Stimulated activated CD8-positive, alpha-beta memory T cell treated with anti-CD3 and anti-CD28 coated beads, Interleukin-7, amount 100 ng/mL, for 1 hour (primary cell): ENCODE results near the gene ACSM2B.
"Not testable (repeated sequence)": the region's sequence is repeated elsewhere in the genome, so short reads cannot be mapped to it uniquely, and the experiment has no call there.

Experiments used
- DNase-seq, 2 donors: peaks; one replicate each; pipeline ENCODE4 v3.0.0-alpha.2; 2020; ENCODE audit warnings: low read depth in 2 of 2

The ACSM2B gene

DNA sequence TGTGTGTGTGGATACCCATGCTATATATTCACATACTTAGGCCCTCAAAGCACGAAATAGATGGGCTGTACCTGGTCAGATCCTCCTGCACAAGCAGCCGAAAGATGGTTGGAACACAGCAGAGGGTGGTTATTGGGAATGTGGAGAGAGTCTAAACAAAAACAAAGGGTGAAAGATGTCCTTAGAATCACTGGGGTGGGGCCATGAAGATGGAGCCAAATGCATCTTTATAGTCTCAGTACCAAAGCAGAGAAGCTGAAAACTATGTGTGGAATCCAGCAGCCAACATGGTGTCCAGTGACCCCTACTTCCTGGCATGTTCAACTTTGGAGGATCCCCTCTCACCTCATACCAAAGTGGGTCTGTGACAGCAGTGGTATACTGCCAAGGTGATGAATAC, 19.5 kb upstream of the ACSM2B start:
- DNase-seq = not testable (repeated sequence)

DNA sequence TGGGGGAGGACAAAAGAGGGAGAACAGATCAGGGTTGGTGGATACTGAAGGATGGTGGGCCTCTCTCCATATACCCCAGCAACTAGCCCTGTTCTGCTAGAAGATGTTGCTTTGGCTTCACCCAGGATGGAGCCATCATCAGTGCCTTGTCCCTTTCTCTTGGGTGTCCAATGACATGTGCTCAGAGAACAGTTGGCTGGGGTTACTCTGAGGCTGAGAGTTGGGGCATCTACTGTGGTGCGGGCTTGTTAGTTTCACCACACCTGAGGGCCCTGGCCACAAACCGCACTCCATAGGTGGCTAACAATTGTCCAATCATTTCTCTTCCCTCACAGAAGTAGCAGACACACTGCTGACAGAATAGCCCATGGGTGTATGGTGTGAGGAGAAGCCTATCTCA, 18.9 kb upstream of the ACSM2B start:
- not testable (repeated sequence) for DNase-seq

DNA sequence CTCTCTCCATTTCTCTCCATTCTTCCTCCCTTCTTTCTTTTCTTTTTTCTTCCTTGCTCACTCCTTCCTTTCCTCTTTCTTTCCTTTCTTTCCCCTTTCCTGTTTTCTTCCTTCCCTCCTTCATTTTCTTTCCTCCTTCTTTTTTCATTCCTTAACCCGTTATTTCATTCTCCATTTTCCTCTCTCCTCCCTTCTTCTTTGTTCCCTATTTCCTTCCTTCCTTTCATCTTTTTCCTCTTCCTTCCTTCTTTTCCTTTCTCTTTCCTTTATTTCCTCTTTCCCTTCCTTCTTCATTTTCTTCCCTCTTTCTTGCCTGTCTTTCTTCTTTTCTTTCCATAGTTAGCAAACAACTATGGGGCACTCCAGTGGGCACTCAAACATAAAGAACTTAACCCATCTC, 16.6 kb upstream of the ACSM2B start:
- not testable (repeated sequence) for DNase-seq

DNA sequence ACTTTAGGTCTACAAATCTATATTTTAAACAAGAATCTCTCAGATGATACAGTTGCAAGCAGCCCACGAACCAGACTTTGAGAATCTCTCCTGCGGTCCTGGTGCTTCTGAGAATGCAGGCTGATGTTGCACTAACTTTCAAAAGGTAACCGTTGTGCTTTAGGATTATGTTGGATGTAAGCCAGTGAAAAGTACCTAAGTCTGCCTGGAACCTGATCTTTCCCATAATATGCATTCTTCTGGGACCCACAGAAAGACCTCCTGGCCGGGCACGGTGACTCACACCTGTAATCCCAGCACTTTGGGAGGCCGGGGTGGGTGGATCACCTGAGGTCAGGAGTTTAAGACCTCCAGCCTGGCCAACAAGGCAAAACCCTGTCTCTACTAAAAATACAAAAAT, 13.3 kb upstream of the ACSM2B start:
- DNase-seq = not testable (repeated sequence)

DNA sequence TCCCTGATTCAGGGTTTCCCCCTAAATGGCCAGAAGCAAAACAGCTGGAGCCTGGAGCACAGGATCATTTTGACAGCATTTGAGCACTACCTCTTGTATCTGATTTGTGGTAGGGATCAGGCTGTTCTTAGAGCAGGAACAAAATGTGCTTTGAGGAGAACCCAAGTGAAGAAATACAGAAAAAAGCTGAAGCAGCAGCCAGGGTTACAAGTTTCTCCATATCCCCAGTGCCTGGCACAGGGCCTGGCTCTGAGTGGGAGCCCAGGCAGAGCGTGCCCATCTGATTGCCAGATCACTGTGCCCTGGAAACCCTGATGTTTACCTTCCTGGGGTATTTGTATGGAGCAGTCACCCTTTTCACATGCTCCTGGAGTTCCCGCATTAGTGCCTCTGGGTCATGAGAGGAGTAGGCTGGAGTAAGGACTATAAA, 11.5 kb upstream of the ACSM2B start:
- not testable (repeated sequence) for DNase-seq

DNA sequence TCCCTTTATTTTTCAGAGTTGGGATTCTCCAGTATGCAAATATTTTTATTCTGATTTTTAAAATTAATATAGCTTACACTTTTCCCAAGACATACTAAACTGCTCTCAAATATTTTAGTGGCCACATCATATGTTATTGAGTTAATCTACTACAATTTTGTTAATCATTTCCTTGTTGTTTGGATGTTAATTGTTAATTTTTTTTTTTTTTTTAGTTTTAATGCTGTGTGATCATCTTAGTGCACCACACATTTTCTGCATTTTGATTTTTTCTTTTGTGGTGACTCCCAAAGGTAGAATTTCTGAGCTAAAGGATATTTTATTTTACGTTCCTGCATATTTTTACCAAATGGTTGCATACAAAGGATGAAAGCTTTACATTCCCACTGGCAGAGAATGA, 10.5 kb upstream of the ACSM2B start:
- DNase-seq = not testable (repeated sequence)

DNA sequence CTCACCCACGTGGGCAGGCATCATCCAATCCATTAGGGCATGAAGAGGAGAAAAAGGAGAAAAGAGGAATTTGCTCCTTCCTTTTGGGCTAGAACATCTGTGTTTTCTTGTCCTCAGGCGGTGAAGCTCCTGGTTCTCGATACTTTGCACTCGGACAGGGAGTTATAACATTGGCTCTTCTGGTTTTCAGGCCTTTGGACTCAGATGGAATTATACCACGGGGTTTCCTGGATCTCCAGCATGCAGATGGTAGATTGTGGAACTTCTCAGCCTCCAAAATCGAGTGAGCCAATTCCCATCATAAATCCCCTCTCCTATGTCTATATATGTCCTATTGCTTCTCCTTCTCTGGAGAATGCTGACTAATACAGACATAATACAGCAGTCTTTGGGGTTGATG, 9.9 kb upstream of the ACSM2B start:
- not testable (repeated sequence) for DNase-seq

DNA sequence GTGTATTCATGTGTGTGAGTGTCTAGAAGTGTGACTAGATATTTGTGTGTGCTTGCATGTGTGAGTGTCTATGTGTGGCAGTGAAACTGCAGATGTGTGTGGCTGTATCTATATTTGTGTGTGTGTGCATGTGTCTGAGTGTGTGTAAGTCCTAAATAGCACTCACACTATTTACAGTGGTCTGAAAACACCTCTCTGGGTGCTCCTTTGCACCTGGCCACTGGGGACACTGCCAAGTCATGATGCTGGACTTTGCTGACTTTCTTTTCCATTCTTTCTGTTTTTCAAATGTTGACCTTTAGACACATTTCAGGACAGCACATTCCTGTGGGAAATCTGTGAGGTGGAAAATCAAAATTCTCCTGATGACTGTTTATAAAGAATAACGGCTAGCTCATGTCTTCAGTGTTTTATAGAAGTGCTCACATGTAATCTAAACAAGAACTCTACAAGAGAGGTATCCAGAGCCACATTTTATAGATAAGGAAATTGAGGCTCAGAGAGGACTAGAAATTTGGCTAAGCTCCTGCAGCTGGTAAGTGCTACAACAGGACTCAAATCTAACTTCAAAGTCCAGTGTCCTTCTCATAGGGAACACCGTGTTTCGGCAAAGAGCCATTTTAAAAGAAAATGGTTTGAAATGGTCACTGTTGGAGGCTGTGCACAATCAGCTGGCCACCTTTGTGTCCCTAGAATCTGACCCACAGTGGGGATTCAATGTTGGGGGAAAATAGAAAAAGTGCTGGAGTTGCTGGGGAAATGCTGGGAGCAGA, 4.5 kb upstream of the ACSM2B start:
- DNase-seq = not testable (repeated sequence)

DNA sequence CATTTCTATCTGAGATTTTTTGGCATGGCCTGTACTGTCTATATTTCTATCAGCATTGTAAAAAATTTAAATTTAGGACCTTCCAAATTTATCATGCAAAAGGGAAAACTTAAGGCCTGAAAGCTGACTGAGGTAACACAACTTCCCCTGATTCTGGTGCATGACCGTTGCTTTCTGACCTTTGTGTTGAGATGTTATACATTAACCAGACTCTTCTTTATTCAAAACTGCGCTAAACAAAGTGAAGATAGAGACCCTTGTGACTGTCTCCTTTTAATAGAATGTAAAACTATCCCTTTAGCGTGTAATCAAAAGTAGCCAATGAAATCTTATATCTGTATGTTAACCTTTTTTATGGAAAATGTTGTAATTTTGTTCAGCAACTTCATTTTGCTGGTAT, 1.9 kb upstream of the ACSM2B start:
- DNase-seq = not testable (repeated sequence)

DNA sequence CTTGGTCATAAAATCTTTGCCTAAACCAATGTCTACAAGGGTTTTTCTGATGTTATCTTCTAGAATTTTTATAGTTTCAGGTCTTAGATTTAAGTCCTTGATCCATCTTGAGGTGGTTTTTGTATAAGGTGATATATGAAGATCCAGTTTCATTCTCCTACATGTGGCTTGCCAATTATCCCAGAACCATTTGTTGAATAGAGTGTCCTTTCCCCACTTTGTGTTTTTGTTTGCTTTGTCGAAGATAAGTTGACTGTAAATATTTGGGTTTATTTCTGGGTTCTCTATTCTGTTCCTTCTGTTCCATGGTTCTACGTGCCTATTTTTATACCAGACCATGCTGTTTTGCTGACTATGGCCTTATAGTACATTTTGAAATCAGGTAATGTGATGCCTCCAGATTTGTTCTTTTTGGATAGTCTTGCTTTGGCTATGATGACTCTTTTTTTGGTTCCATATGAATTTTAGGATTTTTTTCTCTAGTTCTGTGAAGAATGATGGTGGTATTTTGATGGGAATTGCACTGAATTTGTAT, 7.0 kb downstream of the ACSM2B start:
- DNase-seq = not testable (repeated sequence)

DNA sequence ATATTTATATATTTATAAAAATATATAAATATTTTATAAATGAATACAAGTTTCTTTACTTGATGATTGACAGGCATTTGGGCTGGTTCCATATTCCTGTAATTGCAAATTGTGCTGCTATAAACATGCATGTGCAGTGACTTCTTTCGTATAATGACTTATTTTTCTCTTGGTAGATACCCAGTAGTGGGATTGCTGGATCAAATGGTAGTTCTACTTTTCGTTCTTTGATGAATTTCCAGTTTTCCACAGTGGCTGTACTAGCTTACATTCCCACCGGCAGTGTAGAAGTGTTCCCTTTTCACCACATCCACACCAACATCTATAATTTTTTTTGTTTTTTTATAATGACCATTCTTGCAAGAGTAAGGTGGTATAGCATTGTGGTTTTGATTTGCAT, 7.8 kb downstream of the ACSM2B start:
- no peak for DNase-seq

DNA sequence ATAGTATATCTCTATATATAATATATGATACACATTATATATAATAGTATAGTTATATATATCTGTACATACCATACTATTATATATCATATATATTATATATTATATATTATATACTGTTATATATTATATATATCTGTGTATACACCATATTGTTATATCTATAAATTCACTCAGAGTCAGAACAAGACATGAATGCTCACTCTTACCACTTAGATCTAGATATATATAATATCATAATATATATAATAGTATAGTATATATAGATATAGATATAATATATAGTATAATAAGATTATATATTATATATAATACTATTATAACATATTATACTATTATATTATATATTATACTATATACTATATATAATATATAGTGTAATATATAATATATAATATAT, 9.3 kb downstream of the ACSM2B start:
- DNase-seq = no peak

DNA sequence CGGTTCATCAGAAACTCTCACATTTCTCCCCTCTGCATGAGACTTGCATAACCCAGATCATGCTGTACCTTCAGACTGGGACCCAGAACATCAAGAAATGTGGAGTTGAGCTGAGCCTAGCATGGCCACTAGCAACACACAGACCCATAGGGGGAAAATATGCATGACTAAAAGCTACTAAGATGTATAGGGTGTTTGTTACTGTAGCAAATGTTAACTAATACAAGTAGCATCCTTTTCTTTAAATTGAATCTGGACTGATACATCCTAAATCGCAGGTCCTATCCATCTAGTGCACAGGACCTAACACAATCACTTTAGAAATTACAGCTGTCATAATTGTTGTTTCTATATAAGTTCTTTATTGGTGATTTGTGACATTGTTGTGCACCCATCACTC, 10.8 kb downstream of the ACSM2B start:
- not testable (repeated sequence) for DNase-seq

DNA sequence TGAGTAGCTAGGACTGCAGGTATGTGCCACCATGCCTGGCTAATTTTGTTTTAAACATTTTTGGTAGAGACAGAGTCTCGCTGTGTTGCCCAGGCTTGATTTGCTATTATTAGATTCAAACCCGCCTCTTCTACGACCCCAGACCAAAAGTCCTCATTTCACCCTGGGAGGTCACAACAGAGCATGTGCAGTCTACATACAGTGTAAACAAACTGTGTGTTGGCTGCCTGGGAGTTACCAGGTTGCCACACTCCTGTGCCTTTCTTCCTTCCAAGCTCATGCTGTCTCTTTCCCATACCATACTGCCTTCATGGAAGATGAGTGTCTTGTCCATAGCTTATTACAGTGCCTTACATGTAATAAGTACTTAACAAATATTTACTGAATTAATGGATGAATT, 11.9 kb downstream of the ACSM2B start:
- not testable (repeated sequence) for DNase-seq

DNA sequence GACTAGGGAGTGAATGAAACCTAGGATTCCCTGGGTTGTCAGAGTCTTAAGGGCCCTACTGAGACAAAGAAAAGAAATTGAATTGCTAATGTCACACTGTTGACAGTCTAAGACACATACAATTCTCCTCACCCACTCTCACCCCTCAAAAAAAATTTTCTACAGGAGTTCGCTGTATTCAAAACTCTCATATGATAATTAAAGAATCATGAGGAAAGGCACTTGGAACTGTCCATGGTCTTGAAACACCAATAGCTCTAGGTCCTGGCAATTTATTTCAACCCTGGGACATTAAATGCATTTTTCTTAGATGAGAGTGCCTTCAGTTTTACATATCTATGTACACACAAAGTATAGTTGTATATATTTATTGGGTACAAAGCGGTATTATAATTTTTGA, 20.5 kb downstream of the ACSM2B start:
- DNase-seq = not testable (repeated sequence)

DNA sequence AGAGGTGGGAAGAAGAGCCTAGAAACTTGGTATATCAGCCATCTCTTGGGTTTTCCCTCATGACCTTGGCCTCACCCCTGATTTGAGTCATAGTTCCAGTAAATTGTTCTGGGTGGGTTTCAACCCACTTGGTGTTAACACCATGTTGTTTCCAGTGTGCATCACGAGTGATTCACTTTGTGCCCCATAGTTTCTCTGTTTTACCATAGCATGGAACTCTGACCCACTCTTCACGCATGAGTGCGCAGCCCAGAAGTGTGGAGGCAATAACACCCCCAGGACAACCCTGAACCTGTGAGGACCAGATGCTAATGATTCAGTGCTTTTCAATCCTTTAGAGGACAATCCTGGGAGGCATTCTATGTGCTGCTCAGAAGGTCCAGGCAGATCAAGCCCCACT, 21.5 kb downstream of the ACSM2B start:
- not testable (repeated sequence) for DNase-seq

DNA sequence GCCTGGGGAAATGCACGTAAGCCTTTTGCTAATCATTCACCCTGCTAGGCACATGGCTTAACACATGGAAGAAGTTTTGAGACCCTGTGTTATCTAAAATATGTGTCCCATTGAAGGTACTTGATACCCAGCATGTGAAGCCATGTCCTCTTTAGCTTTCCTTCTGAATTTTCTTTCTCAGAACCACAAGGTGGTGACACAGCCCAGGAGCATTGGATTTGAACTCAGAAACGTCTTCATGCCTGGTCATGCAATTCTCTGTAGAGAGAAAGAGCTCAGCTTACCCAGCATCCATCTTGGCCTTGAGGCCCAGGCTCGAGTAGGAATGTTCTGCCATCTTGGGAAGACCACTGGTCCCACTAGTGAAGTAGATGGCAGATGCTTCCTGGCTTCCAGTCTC, 22.7 kb downstream of the ACSM2B start:
- not testable (repeated sequence) for DNase-seq

DNA sequence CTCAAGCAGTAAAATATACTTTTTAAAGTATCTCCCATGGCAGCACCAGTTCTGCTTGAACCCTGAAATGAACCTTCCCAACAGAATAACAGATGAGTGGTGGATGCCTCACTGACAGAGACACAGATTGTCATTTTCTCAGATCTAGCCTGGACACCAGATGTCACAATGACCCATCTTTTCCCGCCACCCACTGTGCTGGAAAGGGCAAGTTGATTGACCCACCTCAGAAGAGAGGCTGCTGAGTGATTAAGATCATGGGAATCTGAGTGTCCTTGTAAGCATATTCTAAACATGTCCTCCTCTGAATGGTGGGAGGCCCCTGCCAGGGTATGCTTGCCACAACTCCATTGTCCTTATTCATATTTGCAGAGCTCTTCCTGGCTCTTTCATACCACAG, 29.2 kb downstream of the ACSM2B start:
- not testable (repeated sequence) for DNase-seq

DNA sequence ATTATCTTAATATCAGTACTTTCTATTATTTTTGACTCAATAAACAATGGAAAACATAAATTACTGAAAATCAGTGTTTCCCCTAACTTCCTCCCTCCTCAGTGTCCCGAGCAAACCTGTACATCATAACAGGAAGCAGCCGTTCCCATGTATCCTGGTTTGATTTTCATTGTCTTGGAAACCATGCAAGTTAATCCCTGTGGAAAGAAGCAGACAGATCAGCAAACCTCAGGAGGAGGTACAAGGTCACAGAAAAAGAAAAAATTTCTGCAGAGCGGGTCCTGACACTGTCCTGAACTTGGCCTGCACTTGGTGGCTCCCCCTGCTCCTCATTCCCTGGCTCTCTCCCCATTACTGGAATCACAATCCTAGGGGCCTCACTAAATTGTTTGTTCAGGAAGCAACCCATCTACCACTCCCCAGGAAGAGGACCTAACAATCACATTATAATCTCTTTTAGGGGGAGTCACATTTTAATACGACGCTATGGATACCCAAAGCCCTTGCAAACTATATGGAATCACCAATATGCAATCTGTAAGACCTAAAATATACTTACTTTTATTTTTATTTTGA, 29.8 kb downstream of the ACSM2B start:
- DNase-seq = not testable (repeated sequence)

DNA sequence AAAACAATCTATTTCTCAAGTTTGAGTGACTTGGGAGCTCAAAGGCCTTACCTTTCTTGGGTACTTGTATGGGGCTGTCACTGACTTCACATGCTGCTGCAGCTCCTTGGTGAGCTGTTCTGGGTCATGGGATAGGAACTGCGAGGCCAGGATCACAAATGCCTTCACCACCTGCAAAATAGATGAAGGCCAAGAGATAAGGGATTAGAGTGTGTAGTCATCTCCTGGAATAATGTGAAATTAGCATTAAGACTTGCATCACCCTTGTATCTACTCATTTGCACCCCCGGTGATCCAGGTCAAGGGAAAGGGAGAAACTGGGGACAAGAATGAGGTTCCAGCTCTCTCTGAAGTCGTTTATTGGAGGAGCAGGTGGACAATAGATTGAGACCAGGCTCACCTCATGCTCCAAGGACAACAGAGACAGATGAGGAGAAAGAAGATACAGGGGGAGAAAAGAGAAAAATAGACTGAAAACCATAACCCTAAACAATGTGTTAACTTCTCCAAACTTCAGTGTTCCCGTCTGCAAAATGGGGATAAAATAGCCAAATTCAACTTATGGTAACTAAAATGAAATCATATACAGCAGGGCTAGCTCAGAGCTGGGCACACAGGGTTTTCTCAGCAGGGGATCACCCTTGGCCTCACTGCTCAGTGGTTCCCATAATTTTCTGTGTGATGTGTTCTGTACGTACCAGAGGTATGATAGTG, 35.4 kb downstream of the ACSM2B start:
- DNase-seq = not testable (repeated sequence)

DNA sequence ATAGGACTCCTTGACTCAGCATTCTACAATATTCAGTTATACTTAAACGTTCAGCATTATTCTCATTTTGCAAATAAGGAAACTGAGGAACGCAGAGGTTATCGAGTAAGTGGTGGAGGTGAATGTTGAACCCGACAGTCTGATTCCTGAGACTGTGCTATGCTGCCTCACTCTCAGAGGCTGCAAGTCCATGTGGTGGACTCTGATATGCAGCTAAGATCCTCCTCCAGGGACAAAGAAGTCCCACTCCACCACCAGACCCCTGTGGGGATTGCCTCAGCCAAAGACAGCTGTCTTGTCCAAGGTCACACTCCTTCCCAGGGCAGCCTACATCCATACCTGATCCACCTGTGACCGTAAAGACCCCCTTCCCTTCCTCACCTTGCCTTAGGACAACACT, 37.5 kb downstream of the ACSM2B start:
- DNase-seq = no peak

DNA sequence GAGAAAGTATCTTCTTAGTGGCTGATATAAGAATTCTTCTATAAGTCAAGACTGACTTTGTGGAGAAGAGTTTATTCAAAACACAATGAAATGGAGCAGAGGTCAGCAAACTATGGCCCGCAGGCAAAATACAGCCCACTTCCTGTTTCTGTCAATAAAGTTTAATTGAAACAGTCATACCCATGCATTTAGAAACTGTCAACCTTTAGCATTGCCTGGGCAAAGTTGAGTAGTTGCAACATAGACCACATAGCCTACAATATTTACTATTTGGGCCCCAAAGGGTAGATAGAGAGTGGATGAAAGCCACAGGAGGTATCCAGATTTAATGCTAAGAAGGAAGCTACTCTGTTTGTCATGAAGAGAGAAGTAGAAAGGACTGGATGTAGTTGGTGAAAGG, 38.0 kb downstream of the ACSM2B start:
- DNase-seq = no peak

DNA sequence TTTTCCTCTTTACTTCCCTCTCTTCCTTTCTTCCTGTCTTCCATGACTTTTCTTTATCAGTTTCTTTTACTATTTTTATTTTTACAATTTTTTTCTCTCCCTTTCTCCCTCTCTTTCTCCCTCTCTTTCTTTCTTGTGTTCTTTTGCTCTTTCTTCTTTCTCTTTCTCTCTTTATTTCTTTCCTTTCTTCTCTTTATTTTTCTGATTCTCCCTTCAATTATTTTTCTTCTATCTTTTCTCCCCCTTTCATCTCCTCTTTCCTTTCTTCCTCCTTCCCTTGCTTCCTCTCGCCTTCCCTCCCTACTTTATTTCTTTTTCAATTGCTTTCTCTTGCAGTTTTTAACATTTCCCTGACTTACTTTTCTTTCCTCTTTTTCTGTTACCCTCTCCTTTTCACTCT, 39.5 kb downstream of the ACSM2B start:
- DNase-seq = not testable (repeated sequence)
